PC-3 (cell line): Measurements from ENCODE around the gene SEC23B. TPM values are rescaled to one million over a fixed set of nuclear protein-coding genes. Genes with fewer than 3 reads are reported as not detected.
A peak's percentile ranks its signal among the peaks of the same experiment; 100 is the strongest.
"Not testable (repeated sequence)": the region's sequence is repeated elsewhere in the genome, so short reads cannot be mapped to it uniquely, and the experiment has no call there.

ENCODE experiments used
- ATAC-seq: fragments of 200-7000 bp; cut with Tn5 transposase; 2 replicates; pipeline ENCODE4 v1.9.1; 2020; ENCODE audit warnings: mild to moderate bottlenecking, moderate library complexity
- BruUV-seq: library from RNA; stranded (reverse); fragments of 400-500 nt; replicated peaks from 2 replicates; lab custom pipeline; 2021; lab: Mats Ljungman, UMichigan
- CTCF ChIA-PET: fragments of 300-600 bp; sonication (Branson Sonifier 250); formaldehyde crosslinking; loops from one replicate; lab custom pipeline; 2022; ENCODE audit warnings: antibody characterized with exemption; lab: Charles Lee
- POLR2A ChIA-PET: fragments of 300-600 bp; sonication (Branson Sonifier 250); formaldehyde crosslinking; loops from one replicate; lab custom pipeline; 2022; ENCODE audit warnings: antibody characterized with exemption; ENCODE audit not compliant: unreplicated experiment; lab: Charles Lee
- DNase-seq: peaks from one replicate; pipeline ENCODE4 v3.0.0-alpha.2; 2015
- H2AFZ ChIP-seq: fragments of 300-600 bp; sonication (generic); 2 replicates; pipeline ENCODE4 v1.6.0; 2016; ENCODE audit warnings: antibody characterized with exemption, low read length
- H3F3A ChIP-seq: fragments of 300-600 bp; sonication (generic); one replicate; pipeline ENCODE4 v1.6.0; 2017; ENCODE audit warnings: antibody characterized with exemption, low read length, control low read depth, mild to moderate bottlenecking; ENCODE audit not compliant: unreplicated experiment
- H3K27ac ChIP-seq: fragments of 300-600 bp; sonication (generic); 2 replicates; pipeline ENCODE4 v1.5.1; 2016; ENCODE audit warnings: mild to moderate bottlenecking, low read length
- H3K27me3 ChIP-seq: fragments of 300-600 bp; sonication (generic); 2 replicates; pipeline ENCODE4 v1.6.1; 2016; ENCODE audit warnings: low read length, mixed read lengths
- H3K36me3 ChIP-seq: fragments of 300-600 bp; sonication (generic); 2 replicates; pipeline ENCODE4 v1.6.1; 2016; ENCODE audit warnings: low read depth, mixed run types, low read length, mixed read lengths
- H3K4me1 ChIP-seq: fragments of 300-600 bp; sonication (generic); 2 replicates; pipeline ENCODE4 v1.5.1; 2016; ENCODE audit warnings: low read length; ENCODE audit not compliant: insufficient read depth
- H3K4me2 ChIP-seq: fragments of 300-600 bp; sonication (generic); 2 replicates; pipeline ENCODE4 v1.6.0; 2016; ENCODE audit warnings: low read length
- H3K4me3 ChIP-seq: fragments of 300-600 bp; sonication (generic); 2 replicates; pipeline ENCODE4 v1.5.1; 2016; ENCODE audit warnings: mild to moderate bottlenecking, low read length, mixed read lengths
- H3K79me2 ChIP-seq: fragments of 300-600 bp; sonication (generic); 2 replicates; pipeline ENCODE4 v1.6.1; 2017; ENCODE audit warnings: low read length, mixed read lengths
- H3K9ac ChIP-seq: fragments of 300-600 bp; sonication (generic); 2 replicates; pipeline ENCODE4 v1.6.0; 2016; ENCODE audit warnings: mild to moderate bottlenecking, low read length
- H3K9me2 ChIP-seq: fragments of 300-600 bp; sonication (generic); replicated peaks from 2 replicates; pipeline ENCODE4 v1.6.1; 2016; ENCODE audit warnings: mixed run types, low read length, mixed read lengths
- H3K9me3 ChIP-seq: fragments of 300-600 bp; sonication (generic); 2 replicates; pipeline ENCODE4 v1.6.1; 2016; ENCODE audit warnings: low read length, mixed read lengths
- H4K20me1 ChIP-seq: fragments of 300-600 bp; sonication (generic); 2 replicates; pipeline ENCODE4 v1.6.1; 2016; ENCODE audit warnings: low read length, mixed read lengths
- EZH2 ChIP-seq: fragments of 300-600 bp; sonication (generic); IDR thresholded peaks from one replicate; pipeline ENCODE4 v1.6.1; 2017; ENCODE audit warnings: antibody characterized with exemption, mild to moderate bottlenecking, low read length; ENCODE audit not compliant: unreplicated experiment
- EZH2phosphoT487 ChIP-seq: fragments of 300-600 bp; sonication (generic); IDR thresholded peaks from 2 replicates; pipeline ENCODE4 v1.6.1; 2018; ENCODE audit warnings: mild to moderate bottlenecking, antibody characterized with exemption, low read length, borderline replicate concordance
- intact Hi-C: fragments of 100-400 bp; cut with micrococcal nuclease; formaldehyde crosslinking; loops from 2 replicates; pipeline ENCODE4 v1.9.0; 2023
- total RNA-seq: library from RNA; depleted of rRNA; stranded (reverse); fragments of >200 nt; gene quantifications from 2 replicates; pipeline ENCODE4 v1.2.3, GENCODE V29; 2014
- TF ChIP-seq, protein P1 (sequence below): fragments of 300-600 bp; sonication (generic); conservative IDR thresholded peaks from 2 replicates; pipeline ENCODE4 v1.5.1; 2017; ENCODE audit warnings: antibody characterized with exemption, low read depth, mild to moderate bottlenecking, low read length

The SEC23B gene
- total RNA-seq, 1 experiment from 2014 or later = 89.5 TPM

DNA sequence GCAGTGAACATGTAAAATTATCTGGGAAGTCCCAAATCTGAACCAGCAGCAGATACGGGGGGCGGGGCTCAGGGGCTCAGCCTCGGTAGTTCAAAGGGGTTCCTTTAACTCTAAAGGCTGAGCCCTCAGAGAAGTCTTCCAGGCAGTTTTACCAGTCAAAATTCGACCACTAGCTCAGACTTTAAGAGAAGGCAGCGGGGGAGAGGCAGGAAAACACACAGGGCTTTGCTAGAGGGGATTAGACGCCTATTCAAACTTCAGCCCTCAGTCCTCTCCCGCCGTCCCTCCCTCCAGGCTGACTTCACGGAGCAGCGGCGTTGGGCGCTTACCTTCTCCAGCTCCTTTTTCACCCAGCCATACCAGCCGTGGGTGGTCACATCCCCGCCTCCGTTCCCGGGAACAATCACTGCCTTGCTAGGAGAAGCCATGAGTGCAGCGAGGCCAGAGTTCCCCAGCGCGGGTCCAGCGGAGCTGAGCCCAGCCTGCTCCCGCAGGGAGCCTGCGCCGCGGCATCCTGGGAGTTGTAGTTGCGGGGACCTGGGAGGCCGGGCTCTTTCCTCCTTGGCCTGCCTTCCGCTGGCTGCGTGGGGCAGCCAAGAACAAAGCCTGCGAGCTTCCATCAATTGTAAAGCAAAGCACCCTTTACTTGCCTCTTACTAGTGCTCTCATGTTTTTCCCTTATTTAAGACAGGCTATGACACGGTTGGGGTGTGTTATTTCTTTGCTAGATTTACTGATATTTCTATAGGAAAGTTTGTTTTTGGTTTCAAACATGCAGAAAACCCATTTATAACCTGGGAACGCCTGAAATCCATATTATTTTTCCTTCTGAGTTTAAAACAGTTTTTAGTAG, 10.8 kb upstream of the SEC23B start, which contains the start of gene RBBP9:
Gene RBBP9, minus strand, starts transcription at position 486 of the 853 bp plus-strand sequence. Its CDS starts 58 bp downstream, at position 428.
- H3F3A ChIP-seq = no peaks in the 10 kb centered on the region
- H3K9me2 ChIP-seq = no peaks in the 10 kb centered on the region
- no peaks in the 10 kb centered on the region for H4K20me1 ChIP-seq
- ChIA-PET POLR2A (interaction anchor here (0.6 to 1.6 kb wide), 3 partner anchors 10 to 1479 kb away, joined by 5 to 18 read pairs (median 6); partner anchors contain the start of genes DZANK1, POLR3F and SEC23B), CTCF (interaction anchor here (0.5 kb wide), 1 partner anchor 30 kb away, joined by 3 read pairs; the partner anchor contains the start of gene DZANK1)
- peak within 1 kb of the TSS; percentile 93 for H2AFZ ChIP-seq
- H3K36me3 ChIP-seq = no peaks in the 10 kb centered on the region
- peaks cover 15% of the 10 kb centered on the region for H3K4me1 ChIP-seq
- H3K9me3 ChIP-seq = no peaks in the 10 kb centered on the region
- H3K27me3 ChIP-seq = no peaks in the 10 kb centered on the region
- no peak for TF ChIP-seq EZH2
- no peak for TF ChIP-seq EZH2phosphoT487
- TF ChIP-seq, protein P1, sequence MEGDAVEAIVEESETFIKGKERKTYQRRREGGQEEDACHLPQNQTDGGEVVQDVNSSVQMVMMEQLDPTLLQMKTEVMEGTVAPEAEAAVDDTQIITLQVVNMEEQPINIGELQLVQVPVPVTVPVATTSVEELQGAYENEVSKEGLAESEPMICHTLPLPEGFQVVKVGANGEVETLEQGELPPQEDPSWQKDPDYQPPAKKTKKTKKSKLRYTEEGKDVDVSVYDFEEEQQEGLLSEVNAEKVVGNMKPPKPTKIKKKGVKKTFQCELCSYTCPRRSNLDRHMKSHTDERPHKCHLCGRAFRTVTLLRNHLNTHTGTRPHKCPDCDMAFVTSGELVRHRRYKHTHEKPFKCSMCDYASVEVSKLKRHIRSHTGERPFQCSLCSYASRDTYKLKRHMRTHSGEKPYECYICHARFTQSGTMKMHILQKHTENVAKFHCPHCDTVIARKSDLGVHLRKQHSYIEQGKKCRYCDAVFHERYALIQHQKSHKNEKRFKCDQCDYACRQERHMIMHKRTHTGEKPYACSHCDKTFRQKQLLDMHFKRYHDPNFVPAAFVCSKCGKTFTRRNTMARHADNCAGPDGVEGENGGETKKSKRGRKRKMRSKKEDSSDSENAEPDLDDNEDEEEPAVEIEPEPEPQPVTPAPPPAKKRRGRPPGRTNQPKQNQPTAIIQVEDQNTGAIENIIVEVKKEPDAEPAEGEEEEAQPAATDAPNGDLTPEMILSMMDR = no peak
- peak within 1 kb of the TSS; percentile 75 for H3K9ac ChIP-seq
- DNase-seq = peak; percentile 89
- peak within 1 kb of the TSS; percentile 92 for H3K4me3 ChIP-seq
- no peak within 1 kb of the TSS for H3K27ac ChIP-seq
- peak; percentile 100 for ATAC-seq
- H3K4me2 ChIP-seq = peak within 1 kb of the TSS; percentile 89
- TSS peak; percentile 62 for BruUV-seq
- intact Hi-C loops = no loop called here
- H3K79me2 ChIP-seq = peaks cover 10% of the 10 kb centered on the region

- Histone ChIP-seq H3K9ac (peak overlapping the region; percentile 75), H3F3A (no peaks in the 10 kb centered on the region), H3K79me2 (peaks cover 10% of the 10 kb centered on the region), H3K9me3 (no peaks in the 10 kb centered on the region), H2AFZ (peak overlapping the region; percentile 93), H3K36me3 (no peaks in the 10 kb centered on the region), H3K4me1 (peaks cover 15% of the 10 kb centered on the region), H3K4me2 (peak overlapping the region; percentile 89), H3K27me3 (no peaks in the 10 kb centered on the region), H3K27ac (no peak overlapping the region), H3K4me3 (peak overlapping the region; percentile 92), H3K9me2 (no peaks in the 10 kb centered on the region), H4K20me1 (no peaks in the 10 kb centered on the region)
- TSS peak; percentile 39 for BruUV-seq
- DNase-seq = no peak
- no peak for ATAC-seq
- ChIA-PET CTCF (no interaction called here), POLR2A (interaction anchor here (0.6 to 1.6 kb wide), 2 partner anchors 10 to 1479 kb away, joined by 6 to 18 read pairs; partner anchors contain the start of gene SEC23B)
- intact Hi-C loops = no loop called here
- no peak for TF ChIP-seq EZH2
- no peak for TF ChIP-seq EZH2phosphoT487
- TF ChIP-seq, protein P1 = no peak
Measured at GRCh38 chr20:18497603-18498002, 10.1 kb upstream of the SEC23B start.

- POLR2A ChIA-PET, intact Hi-C loops: not testable (repeated sequence)
- CTCF ChIA-PET = interaction anchor here (0.6 kb wide), 1 partner anchor 35 kb away, joined by 3 read pairs; the partner anchor contains the start of genes DZANK1 and POLR3F
Measured at GRCh38 chr20:18501672-18502071, 6.1 kb upstream of the SEC23B start.

More at GRCh38 chr20:18501672-18502071, 6.1 kb upstream of the SEC23B start:
- not testable (repeated sequence) for H3K36me3 ChIP-seq, H3K27me3 ChIP-seq, H3K27ac ChIP-seq, H2AFZ ChIP-seq, ATAC-seq, H3F3A ChIP-seq, H3K9ac ChIP-seq, H3K79me2 ChIP-seq, H3K4me2 ChIP-seq, H3K9me3 ChIP-seq, H3K4me1 ChIP-seq, H3K9me2 ChIP-seq, H4K20me1 ChIP-seq, DNase-seq, H3K4me3 ChIP-seq, BruUV-seq
